CD4-positive, alpha-beta T cell treated with Interleukin-15 for 1 hour (primary cell): ENCODE data around the gene LAMA5.

ENCODE experiments used
- DNase-seq: peaks from one replicate; pipeline ENCODE4 v3.0.0-alpha.2; 2020

The LAMA5 gene

DNA sequence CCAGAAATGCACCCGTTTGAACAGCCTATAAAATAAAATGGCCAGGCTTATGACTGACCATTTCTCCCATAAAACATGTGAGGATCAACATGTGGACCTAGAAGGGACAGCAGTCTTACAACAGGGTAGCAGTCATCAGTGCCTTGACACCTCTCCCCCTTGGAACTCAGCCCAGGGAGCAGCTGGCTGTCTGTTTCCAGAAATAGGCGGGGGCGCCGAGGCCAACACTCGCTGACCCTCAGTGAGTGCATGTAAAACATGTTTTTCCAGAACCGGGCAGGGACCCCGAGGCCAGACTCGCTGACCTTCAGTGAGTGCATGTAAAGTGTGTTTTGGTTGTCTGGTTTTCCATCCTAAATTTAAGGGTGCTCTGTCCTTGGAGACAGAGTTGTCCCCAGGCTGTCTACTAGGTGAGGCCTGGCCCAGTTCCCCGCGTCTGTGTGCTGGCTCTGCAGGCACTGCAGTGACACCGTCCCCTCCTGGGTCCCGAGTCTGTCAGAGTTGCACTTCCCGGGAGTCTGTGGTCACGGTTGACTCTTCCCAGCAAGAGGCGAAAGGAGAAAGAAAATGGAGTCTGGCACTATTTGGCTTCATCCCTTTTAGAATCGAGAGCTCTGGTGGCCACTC is 84.1 kb downstream of the LAMA5 start:
- no peak for DNase-seq

DNA sequence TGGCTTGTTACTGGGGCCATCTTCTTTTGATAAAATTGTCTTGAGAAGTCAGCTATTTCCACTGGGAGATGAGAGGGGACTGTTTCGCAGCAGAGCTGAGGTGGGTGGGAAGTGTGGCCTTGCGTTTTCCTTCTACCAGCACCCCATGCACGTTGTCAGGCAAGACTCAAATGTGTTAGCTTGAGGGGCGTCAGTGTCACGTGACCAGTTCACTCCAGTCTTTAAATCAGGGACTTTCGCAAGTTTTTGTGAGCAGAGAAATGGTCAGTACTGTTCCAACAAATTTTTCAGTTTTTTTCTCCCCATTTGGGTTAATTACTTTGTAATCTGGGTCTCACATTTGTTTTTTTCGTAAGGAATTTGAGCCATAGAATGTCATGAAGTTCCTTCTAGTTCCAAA is 85.0 kb downstream of the LAMA5 start:
- DNase-seq, result no peak

- DNase-seq, result no peak
Measured at GRCh38 chr20:62281161-62281933, 85.8 kb downstream of the LAMA5 start.

GRCh38 chr20:62280303-62280702 is 86.8 kb downstream of the LAMA5 start:
- DNase-seq, result no peak

GRCh38 chr20:62277253-62277652 is 89.9 kb downstream of the LAMA5 start:
- DNase-seq, result no peak

- no peak for DNase-seq
Measured at GRCh38 chr20:62276439-62276838, 90.7 kb downstream of the LAMA5 start.

DNA sequence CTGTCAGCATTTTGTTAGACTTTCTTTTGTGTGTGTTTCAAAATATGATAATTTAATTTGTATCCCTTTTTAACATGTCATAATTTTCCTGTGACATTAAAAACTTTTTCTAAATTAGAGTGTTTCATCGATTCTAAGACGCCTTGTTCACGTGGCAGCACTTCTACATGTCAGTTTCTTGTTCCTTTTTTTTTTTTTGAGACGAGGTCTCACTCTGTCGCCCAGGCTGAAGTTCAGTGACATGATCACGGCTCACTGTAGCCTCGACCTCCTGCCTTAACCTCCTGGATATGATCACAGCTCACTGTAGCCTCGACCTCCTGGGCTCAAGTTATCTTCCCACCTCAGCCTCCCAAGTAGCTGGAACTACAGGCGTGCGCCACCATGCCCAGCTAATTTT is 91.9 kb downstream of the LAMA5 start:
- no peak for DNase-seq

DNA sequence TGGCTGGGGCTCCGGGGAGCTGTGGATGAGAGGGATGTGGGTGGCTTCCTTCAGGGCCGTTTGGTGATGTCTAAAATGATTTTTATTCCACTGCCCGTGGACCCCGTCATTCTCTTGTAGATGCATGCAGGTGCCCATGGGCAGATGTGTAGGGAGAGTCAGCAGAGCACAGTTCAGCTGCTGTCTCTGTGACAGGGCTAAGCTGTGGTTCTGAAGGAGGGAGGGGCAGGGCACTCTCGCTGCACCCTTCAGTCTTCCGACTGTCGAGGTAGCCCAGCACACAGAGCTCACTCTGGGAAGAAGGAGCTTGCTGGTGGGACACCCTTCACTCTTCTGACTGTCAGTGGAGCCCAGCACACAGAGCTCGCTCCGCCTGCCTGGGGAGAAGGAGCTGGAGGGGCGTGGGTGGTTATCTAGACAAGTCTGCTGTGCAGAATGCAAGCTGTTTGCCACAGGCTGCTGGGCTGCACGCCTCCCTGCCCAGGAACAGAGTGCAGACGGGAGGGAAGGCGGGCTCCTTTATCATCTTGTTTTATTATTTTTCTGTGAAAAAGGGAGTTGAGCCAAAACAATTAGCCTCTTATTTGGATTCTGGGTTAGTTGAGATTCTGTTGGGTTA is 92.7 kb downstream of the LAMA5 start:
- DNase-seq, result no peak

DNA sequence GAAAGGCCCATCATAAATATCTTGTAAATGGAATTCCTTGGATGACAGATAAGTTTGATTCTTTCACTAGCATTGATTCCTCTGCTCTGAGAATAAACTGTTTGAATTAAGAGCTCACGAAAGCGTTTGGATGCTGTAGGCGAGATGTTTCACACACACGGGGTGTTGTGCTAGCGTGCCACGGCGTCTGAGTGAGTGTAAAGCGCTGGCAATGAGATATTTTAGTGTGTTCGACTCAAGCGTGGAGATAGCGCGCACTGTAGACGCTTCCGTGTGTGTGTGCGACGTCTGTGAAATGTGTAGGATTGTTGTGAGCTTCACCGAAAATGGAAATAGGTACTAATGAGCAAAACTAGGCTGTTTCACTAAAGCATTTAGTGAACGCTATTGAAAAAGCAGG is 93.7 kb downstream of the LAMA5 start:
- DNase-seq, result no peak

- no peak for DNase-seq
Measured at GRCh38 chr20:62272200-62272599, 94.9 kb downstream of the LAMA5 start.

DNA sequence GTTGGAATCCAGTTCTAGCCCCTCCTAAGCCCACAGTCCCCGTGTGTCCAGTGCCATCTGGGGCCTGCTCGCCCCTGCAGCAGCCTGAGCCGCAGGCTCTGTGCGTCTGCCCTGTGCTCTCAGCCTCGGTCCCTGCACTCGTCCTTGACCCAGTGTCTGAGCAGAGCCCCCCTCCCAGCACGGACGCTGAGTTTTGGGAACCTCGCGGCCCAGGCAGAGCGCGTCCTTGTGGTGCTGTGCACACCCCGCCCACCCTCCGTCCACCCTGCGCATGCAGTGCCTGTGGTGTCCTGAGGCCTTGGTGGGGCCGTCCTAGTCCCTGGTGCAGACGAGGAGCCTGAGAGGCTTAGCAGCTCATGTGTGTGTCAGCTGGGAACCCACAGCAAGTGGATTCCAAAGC is 97.2 kb downstream of the LAMA5 start:
- no peak for DNase-seq

DNA sequence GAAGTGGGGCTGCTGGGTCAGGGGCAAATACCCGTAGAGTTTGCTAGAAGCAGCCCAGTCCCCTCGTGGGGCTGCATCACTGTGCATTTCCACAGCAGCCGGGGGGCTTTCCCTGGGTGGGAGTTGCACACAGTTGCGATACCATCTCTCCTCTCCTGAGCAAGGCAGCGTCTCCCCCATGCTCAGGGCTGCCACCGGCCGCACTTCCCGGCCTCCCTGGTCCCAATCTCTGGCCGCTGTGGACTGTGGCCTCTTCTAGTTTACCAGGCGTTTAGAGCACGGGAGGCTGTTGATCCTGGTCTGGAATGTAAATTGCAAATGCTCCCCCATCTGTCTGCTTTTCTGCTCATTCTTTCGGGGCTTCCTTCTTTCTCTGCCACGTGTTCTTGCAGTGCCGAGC is 97.7 kb downstream of the LAMA5 start:
- no peak for DNase-seq

- DNase-seq, result no peak
Measured at GRCh38 chr20:62268228-62268900, 98.7 kb downstream of the LAMA5 start.

GRCh38 chr20:62267543-62267942 is 99.6 kb downstream of the LAMA5 start:
- no peak for DNase-seq

- no peak for DNase-seq
Measured at GRCh38 chr20:62266851-62267250, 100.3 kb downstream of the LAMA5 start.

GRCh38 chr20:62266340-62266739 is 100.8 kb downstream of the LAMA5 start:
- no peak for DNase-seq

DNA sequence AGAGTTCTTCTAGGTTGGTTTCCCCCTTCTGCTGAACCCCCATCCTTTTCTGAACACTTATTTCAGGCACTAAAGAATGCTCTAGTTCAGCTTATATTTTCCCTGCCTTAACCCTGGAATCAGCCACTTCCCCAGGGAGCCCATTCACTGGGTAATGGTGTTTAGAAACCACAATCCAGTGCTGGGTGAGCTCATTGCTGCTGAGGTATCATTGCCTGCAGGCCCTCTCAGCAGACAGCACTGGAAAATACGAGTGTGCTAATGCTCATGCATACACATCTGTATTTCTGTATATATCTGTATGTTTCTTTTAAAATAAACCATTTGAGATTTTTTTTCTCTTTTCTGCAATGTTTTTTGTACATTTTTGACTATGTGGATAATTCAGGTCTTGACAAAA is 101.7 kb downstream of the LAMA5 start:
- no peak for DNase-seq

GRCh38 chr20:62263396-62263795 is 103.7 kb downstream of the LAMA5 start:
- no peak for DNase-seq

DNA sequence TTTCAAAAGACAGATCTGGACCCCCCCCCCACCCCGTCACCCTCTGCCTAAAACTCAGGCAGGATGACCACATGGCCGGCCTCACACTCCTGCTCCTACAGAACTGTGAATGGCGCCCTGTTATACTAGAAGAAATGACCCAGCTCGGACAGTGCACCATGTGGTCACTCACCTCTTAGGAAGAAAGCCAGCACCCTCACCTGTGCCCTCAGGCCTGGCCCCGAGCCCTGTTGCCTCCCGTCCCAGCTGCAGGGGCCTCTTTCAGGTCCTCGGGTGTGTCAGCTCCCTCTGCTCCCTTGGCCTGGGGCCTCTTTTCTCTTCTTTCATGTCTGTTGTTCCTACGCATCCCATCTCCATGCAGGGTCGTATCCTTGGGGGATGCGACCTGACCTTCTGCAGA is 105.0 kb downstream of the LAMA5 start:
- no peak for DNase-seq

GRCh38 chr20:62259294-62259565 is 107.9 kb downstream of the LAMA5 start:
- no peak for DNase-seq
